Vagina (tissue), 2 donors: ENCODE results near the gene DENND6A. TPM values are rescaled to one million over a fixed set of nuclear protein-coding genes. Genes with fewer than 3 reads are reported as not detected.

Source experiments
- DNase-seq, 2 donors: peaks; one replicate each; pipeline ENCODE4 v3.0.0-alpha.2; 2017; ENCODE audit errors: extremely low spot score in 2 of 2
- H3K27ac ChIP-seq: fragments of 200-600 bp; sonication (generic); one replicate; pipeline ENCODE4 v1.5.1; 2019
- H3K27me3 ChIP-seq: fragments of 200-600 bp; sonication (generic); one replicate; pipeline ENCODE4 v1.5.1; 2019
- H3K36me3 ChIP-seq, 2 donors: fragments of 200-600 bp; sonication (generic); one replicate each; pipeline ENCODE4 v1.5.1; 2017 to 2019
- H3K4me1 ChIP-seq: fragments of 200-600 bp; sonication (generic); one replicate; pipeline ENCODE4 v1.5.1; 2019
- H3K4me3 ChIP-seq, 2 donors: fragments of 200-600 bp; sonication (generic); 1 replicate in 1 of 2; 2 replicates in 1 of 2; pipeline ENCODE4 v1.5.1; 2016 to 2019
- H3K9me3 ChIP-seq: fragments of 200-600 bp; sonication (generic); one replicate; pipeline ENCODE4 v1.5.1; 2019
- CTCF ChIP-seq, 3 experiments: fragments of 450-650 bp in 2 of 3; fragments of 200-600 bp in 1 of 3; sonication (generic) in 1 of 3; IDR thresholded peaks; one replicate each; pipeline ENCODE4 v1.5.1; 2017 to 2019; ENCODE audit warnings: antibody characterized with exemption in 3 of 3, mild to moderate bottlenecking in 2 of 3, moderate library complexity in 2 of 3
- POLR2A ChIP-seq, 2 donors: fragments of 450-650 bp; IDR thresholded peaks; one replicate each; pipeline ENCODE4 v1.6.1; 2017; ENCODE audit warnings: antibody characterized with exemption in 2 of 2, mild to moderate bottlenecking in 2 of 2, moderate library complexity in 2 of 2
- POLR2AphosphoS5 ChIP-seq, 2 donors: sonication (generic); formaldehyde crosslinking; IDR thresholded peaks; one replicate each; pipeline ENCODE4 v1.9.0; 2017; ENCODE audit warnings: antibody characterized with exemption in 2 of 2, mild to moderate bottlenecking in 2 of 2, low read depth in 1 of 2; ENCODE audit not compliant: insufficient read depth in 1 of 2
- intact Hi-C: fragments of 100-400 bp; cut with DNase I; formaldehyde crosslinking; loops from one replicate; pipeline ENCODE4 v1.15.1; 2023
- total RNA-seq: library from RNA; depleted of rRNA; stranded (reverse); fragments of >200 nt; gene quantifications from one replicate; pipeline ENCODE4 v1.2.3, GENCODE V29; 2016

The DENND6A gene
- total RNA-seq, 1 donor from 2014 or later, result 24.8 TPM

- H3K4me3 ChIP-seq, result no peak overlapping the region
- no peaks in the 10 kb centered on the region for H3K27me3 ChIP-seq
- H3K4me1 ChIP-seq, result no peaks in the 10 kb centered on the region
- intact Hi-C loops, result no loop called here
- DNase-seq, result no peak
- no peak overlapping the region for H3K27ac ChIP-seq
- H3K36me3 ChIP-seq, result no peaks in the 10 kb centered on the region
- no peaks in the 10 kb centered on the region for H3K9me3 ChIP-seq
- TF ChIP-seq POLR2A (IDR thresholded peaks at IDR 0.05) (no peak), POLR2AphosphoS5 (IDR thresholded peaks at IDR 0.05; ENCODE audit: insufficient read depth in 1 of 2, low read depth in 1 of 2) (no peak), CTCF (IDR thresholded peaks at IDR 0.05) (no peak)
Measured at GRCh38 chr3:57727106-57727505, 34.2 kb upstream of the DENND6A start.

GRCh38 chr3:57726397-57726796, 33.5 kb upstream of the DENND6A start:
- DNase-seq, result no peak
- TF ChIP-seq POLR2AphosphoS5 (IDR thresholded peaks at IDR 0.05; ENCODE audit: insufficient read depth in 1 of 2, low read depth in 1 of 2) (no peak), CTCF (IDR thresholded peaks at IDR 0.05) (no peak), POLR2A (IDR thresholded peaks at IDR 0.05) (no peak)
- H3K4me1 ChIP-seq, result no peaks in the 10 kb centered on the region
- no peak overlapping the region for H3K27ac ChIP-seq
- no peaks in the 10 kb centered on the region for H3K36me3 ChIP-seq
- intact Hi-C loops, result no loop called here
- H3K9me3 ChIP-seq, result no peaks in the 10 kb centered on the region
- H3K27me3 ChIP-seq, result no peaks in the 10 kb centered on the region
- H3K4me3 ChIP-seq, result no peak overlapping the region

- no peaks in the 10 kb centered on the region for H3K4me1 ChIP-seq
- no peaks in the 10 kb centered on the region for H3K36me3 ChIP-seq
- H3K9me3 ChIP-seq, result no peaks in the 10 kb centered on the region
- DNase-seq, result no peak
- H3K27me3 ChIP-seq, result no peaks in the 10 kb centered on the region
- H3K27ac ChIP-seq, result no peak overlapping the region
- H3K4me3 ChIP-seq, result no peak overlapping the region
- TF ChIP-seq POLR2A (IDR thresholded peaks at IDR 0.05), result no peak
- no peak for TF ChIP-seq CTCF (IDR thresholded peaks at IDR 0.05)
- TF ChIP-seq POLR2AphosphoS5 (IDR thresholded peaks at IDR 0.05; ENCODE audit: insufficient read depth in 1 of 2, low read depth in 1 of 2), result no peak
- intact Hi-C loops, result no loop called here
Measured at GRCh38 chr3:57718118-57718517, 25.2 kb upstream of the DENND6A start.

- H3K4me1 ChIP-seq, result no peaks in the 10 kb centered on the region
- no peak for TF ChIP-seq CTCF (IDR thresholded peaks at IDR 0.05)
- no peak for TF ChIP-seq POLR2AphosphoS5 (IDR thresholded peaks at IDR 0.05; ENCODE audit: insufficient read depth in 1 of 2, low read depth in 1 of 2)
- no peak for TF ChIP-seq POLR2A (IDR thresholded peaks at IDR 0.05)
- intact Hi-C loops, result no loop called here
- H3K27ac ChIP-seq, result no peak overlapping the region
- no peak for DNase-seq
- no peaks in the 10 kb centered on the region for H3K27me3 ChIP-seq
- H3K4me3 ChIP-seq, result no peak overlapping the region
- H3K9me3 ChIP-seq, result no peaks in the 10 kb centered on the region
- no peaks in the 10 kb centered on the region for H3K36me3 ChIP-seq
Measured at GRCh38 chr3:57717205-57717868, 24.5 kb upstream of the DENND6A start.

GRCh38 chr3:57715686-57716085, 22.8 kb upstream of the DENND6A start:
- H3K27me3 ChIP-seq, result no peaks in the 10 kb centered on the region
- no peak for TF ChIP-seq POLR2AphosphoS5 (IDR thresholded peaks at IDR 0.05; ENCODE audit: insufficient read depth in 1 of 2, low read depth in 1 of 2)
- TF ChIP-seq CTCF (IDR thresholded peaks at IDR 0.05), result no peak
- no peak for TF ChIP-seq POLR2A (IDR thresholded peaks at IDR 0.05)
- intact Hi-C loops, result no loop called here
- DNase-seq, result no peak
- H3K9me3 ChIP-seq, result no peaks in the 10 kb centered on the region
- no peaks in the 10 kb centered on the region for H3K4me1 ChIP-seq
- no peak overlapping the region for H3K27ac ChIP-seq
- no peaks in the 10 kb centered on the region for H3K36me3 ChIP-seq
- no peak overlapping the region for H3K4me3 ChIP-seq
